Sigmoid colon (tissue), 4 donors: Measurements from ENCODE around the gene ALDH1A1.

Source experiments
- CTCF ChIP-seq, 4 experiments: fragments of 450-650 bp in 3 of 4; fragments of 200-600 bp in 1 of 4; IDR thresholded peaks; one replicate each; pipeline ENCODE4 v1.5.1; 2016 to 2019; ENCODE audit warnings: antibody characterized with exemption in 4 of 4, mild to moderate bottlenecking in 3 of 4, moderate library complexity in 2 of 4
- EP300 ChIP-seq, 4 donors: sonication (generic); formaldehyde crosslinking; IDR thresholded peaks; one replicate each; pipeline ENCODE4 v1.6.1; 2017; ENCODE audit warnings: antibody characterized with exemption in 4 of 4
- POLR2A ChIP-seq, 2 donors: fragments of 450-650 bp; IDR thresholded peaks; one replicate each; pipeline ENCODE4 v1.6.1; 2016; ENCODE audit warnings: antibody characterized with exemption in 2 of 2, mild to moderate bottlenecking in 2 of 2, moderate library complexity in 2 of 2
- POLR2AphosphoS5 ChIP-seq, 4 donors: sonication (generic); formaldehyde crosslinking; IDR thresholded peaks; one replicate each; pipeline ENCODE4 v1.6.1; 2017; ENCODE audit warnings: antibody characterized with exemption in 4 of 4

GRCh38 chr9:72958485-72959281 is 5.8 kb upstream of the ALDH1A1 start:
- TF ChIP-seq CTCF (IDR thresholded peaks at IDR 0.05) (no peak), POLR2A (IDR thresholded peaks at IDR 0.05) (no peak), POLR2AphosphoS5 (IDR thresholded peaks at IDR 0.05) (no peak), EP300 (IDR thresholded peaks at IDR 0.05) (no peak)
